Nephron (organoid): Measurements from ENCODE around the gene ADPGK.
"Not testable (repeated sequence)": the region's sequence is repeated elsewhere in the genome, so short reads cannot be mapped to it uniquely, and the experiment has no call there.

Source experiments
- H3K27ac Mint-ChIP-seq, 3 experiments: 2 replicates each; pipeline ENCODE4 v1.8.0; 2020; ENCODE audit warnings: mixed read lengths in 3 of 3, mild to moderate bottlenecking in 2 of 3, moderate library complexity in 1 of 3
- H3K27me3 Mint-ChIP-seq: 2 replicates; pipeline ENCODE4 v1.8.0; 2021; ENCODE audit warnings: low read depth, mild to moderate bottlenecking, moderate library complexity, mixed read lengths
- H3K36me3 Mint-ChIP-seq: 2 replicates; pipeline ENCODE4 v1.8.0; 2020; ENCODE audit warnings: low read depth, mixed read lengths
- H3K4me1 Mint-ChIP-seq: 2 replicates; pipeline ENCODE4 v1.8.0; 2020; ENCODE audit warnings: mixed read lengths
- H3K4me3 Mint-ChIP-seq, 3 experiments: 2 replicates each; pipeline ENCODE4 v1.8.0; 2020; ENCODE audit warnings: mild to moderate bottlenecking in 3 of 3, mixed read lengths in 3 of 3, moderate library complexity in 2 of 3
- H3K9me3 Mint-ChIP-seq: 2 replicates; pipeline ENCODE4 v1.8.0; 2020; ENCODE audit warnings: mixed read lengths
- CTCF ChIP-seq, 3 experiments: fragments of 200-600 bp; sonication (generic); IDR thresholded peaks; one replicate each; pipeline ENCODE4 v1.5.0; 2021; ENCODE audit warnings: antibody characterized with exemption in 3 of 3; ENCODE audit not compliant: unreplicated experiment in 3 of 3

The ADPGK gene

GRCh38 chr15:72824112-72824511 lies 40.6 kb upstream of the ADPGK start:
- Mint-ChIP-seq H3K36me3 (no peaks in the 10 kb centered on the region), H3K27ac (peak overlapping the region in 1 of 3 experiments; percentile 45), H3K4me3 (no peak overlapping the region), H3K4me1 (peaks cover 38% of the 10 kb centered on the region), H3K27me3 (peaks cover 9% of the 10 kb centered on the region), H3K9me3 (no peaks in the 10 kb centered on the region)
- no peak for TF ChIP-seq CTCF (IDR thresholded peaks at IDR 0.05; ENCODE audit: unreplicated experiment in 3 of 3)

- peaks cover 27% of the 10 kb centered on the region for H3K27me3 Mint-ChIP-seq
- no peaks in the 10 kb centered on the region for H3K36me3 Mint-ChIP-seq
- no peak for TF ChIP-seq CTCF (IDR thresholded peaks at IDR 0.05; ENCODE audit: unreplicated experiment in 3 of 3)
- no peak overlapping the region for H3K27ac Mint-ChIP-seq
- H3K4me3 Mint-ChIP-seq, result no peak overlapping the region
- H3K4me1 Mint-ChIP-seq, result peaks cover 22% of the 10 kb centered on the region
- no peaks in the 10 kb centered on the region for H3K9me3 Mint-ChIP-seq
These were observed 36.7 kb upstream of the ADPGK start for GRCh38 chr15:72820278-72820677.

GRCh38 chr15:72818632-72819031 lies 35.1 kb upstream of the ADPGK start:
- Mint-ChIP-seq H3K9me3 (no peaks in the 10 kb centered on the region), H3K27ac (no peak overlapping the region), H3K4me3 (no peak overlapping the region), H3K27me3 (peaks cover 27% of the 10 kb centered on the region), H3K36me3 (no peaks in the 10 kb centered on the region), H3K4me1 (peaks cover 5% of the 10 kb centered on the region)
- no peak for TF ChIP-seq CTCF (IDR thresholded peaks at IDR 0.05; ENCODE audit: unreplicated experiment in 3 of 3)

GRCh38 chr15:72813345-72814004 lies 29.9 kb upstream of the ADPGK start:
- H3K4me1 Mint-ChIP-seq, result no peaks in the 10 kb centered on the region
- peaks cover 30% of the 10 kb centered on the region for H3K27me3 Mint-ChIP-seq
- H3K27ac Mint-ChIP-seq, result no peak overlapping the region
- H3K9me3 Mint-ChIP-seq, result peaks cover 6% of the 10 kb centered on the region
- no peak for TF ChIP-seq CTCF (IDR thresholded peaks at IDR 0.05; ENCODE audit: unreplicated experiment in 3 of 3)
- H3K4me3 Mint-ChIP-seq, result no peak overlapping the region
- H3K36me3 Mint-ChIP-seq, result peaks cover 2% of the 10 kb centered on the region

- no peak overlapping the region for H3K4me3 Mint-ChIP-seq
These were observed 25.8 kb upstream of the ADPGK start for GRCh38 chr15:72809329-72809728.

GRCh38 chr15:72807346-72807745 lies 23.8 kb upstream of the ADPGK start:
- H3K36me3 Mint-ChIP-seq, H3K4me1 Mint-ChIP-seq, H3K4me3 Mint-ChIP-seq, H3K27ac Mint-ChIP-seq: not testable (repeated sequence)
- Mint-ChIP-seq H3K9me3 (peaks cover 11% of the 10 kb centered on the region), H3K27me3 (peaks cover 15% of the 10 kb centered on the region)

More at GRCh38 chr15:72809329-72809728, 25.8 kb upstream of the ADPGK start:
- Mint-ChIP-seq H3K4me1 (no peaks in the 10 kb centered on the region), H3K27ac (no peak overlapping the region), H3K27me3 (peaks cover 19% of the 10 kb centered on the region), H3K36me3 (peaks cover 7% of the 10 kb centered on the region), H3K9me3 (peaks cover 11% of the 10 kb centered on the region)
- no peak for TF ChIP-seq CTCF (IDR thresholded peaks at IDR 0.05; ENCODE audit: unreplicated experiment in 3 of 3)
